Measurements from ENCODE around the gene AARS2.

The AARS2 gene

DNA sequence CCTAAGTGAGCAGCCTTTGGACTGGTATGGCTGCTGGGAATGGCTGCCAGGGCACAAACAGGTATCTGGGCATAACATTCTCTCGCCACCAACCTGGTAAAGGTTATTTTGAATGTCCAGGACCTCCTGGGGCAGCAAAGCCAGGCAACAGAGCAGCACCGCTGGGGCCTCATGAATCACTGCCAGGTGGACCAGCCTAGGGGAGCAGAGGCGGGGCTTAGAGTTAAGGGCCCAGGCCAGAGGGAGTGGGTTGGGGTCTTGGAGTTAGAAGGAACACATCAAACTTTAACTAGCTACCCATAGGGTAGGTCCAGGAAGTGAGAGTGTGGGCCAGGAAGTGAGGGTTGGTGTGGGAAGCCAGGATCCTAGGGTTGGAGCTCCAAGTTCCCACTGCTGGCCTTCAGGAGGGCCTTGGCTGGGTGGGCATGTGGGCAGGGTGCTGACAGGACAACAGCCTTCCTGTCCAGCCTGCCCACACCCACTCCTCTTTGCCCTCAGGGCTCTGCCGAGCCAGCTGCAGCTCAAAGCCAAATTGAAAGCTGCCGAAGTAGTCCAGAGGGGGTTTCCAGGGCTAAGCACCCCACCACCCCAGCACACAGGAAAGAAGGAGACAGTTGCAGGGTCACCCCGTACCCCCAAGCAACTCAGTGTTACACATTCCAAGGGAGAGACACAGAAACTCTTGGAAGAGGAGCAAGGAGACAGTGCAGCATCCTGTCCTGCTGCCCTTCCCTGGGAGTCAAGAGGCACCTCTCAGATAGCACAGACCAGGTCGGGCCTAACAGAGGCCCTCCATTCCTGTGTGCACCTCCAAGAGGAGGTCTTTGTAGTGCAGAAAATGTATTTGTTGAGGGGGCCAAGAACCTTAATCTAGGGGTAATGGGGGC, 50.4 kb downstream of the AARS2 start:
- H3K27ac ChIP-seq: no peak overlapping the region; the same call in 1 of the 2 replicates
- TF ChIP-seq, protein P1, sequence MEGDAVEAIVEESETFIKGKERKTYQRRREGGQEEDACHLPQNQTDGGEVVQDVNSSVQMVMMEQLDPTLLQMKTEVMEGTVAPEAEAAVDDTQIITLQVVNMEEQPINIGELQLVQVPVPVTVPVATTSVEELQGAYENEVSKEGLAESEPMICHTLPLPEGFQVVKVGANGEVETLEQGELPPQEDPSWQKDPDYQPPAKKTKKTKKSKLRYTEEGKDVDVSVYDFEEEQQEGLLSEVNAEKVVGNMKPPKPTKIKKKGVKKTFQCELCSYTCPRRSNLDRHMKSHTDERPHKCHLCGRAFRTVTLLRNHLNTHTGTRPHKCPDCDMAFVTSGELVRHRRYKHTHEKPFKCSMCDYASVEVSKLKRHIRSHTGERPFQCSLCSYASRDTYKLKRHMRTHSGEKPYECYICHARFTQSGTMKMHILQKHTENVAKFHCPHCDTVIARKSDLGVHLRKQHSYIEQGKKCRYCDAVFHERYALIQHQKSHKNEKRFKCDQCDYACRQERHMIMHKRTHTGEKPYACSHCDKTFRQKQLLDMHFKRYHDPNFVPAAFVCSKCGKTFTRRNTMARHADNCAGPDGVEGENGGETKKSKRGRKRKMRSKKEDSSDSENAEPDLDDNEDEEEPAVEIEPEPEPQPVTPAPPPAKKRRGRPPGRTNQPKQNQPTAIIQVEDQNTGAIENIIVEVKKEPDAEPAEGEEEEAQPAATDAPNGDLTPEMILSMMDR (conservative IDR thresholded peaks at IDR 0.05): no peak

DNA sequence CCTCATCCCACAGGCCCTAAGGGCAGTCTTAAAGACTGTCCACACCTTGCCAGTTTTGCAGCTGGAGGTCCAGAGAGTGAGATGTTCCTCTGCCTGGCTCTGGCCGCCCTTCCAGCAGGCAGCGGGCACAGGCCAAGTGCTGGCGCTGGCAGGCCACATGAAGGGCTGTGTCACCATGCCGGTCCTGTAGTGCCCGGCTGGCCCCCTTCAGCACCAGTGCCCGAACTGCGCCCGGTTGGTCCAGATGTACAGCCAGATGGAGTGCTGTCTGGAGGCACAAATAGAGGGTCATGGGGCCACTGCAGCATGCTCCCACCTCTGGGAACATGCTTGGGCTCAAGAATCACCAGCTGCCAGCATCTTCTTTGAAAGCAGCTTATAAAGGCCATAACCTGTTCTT, 51.6 kb downstream of the AARS2 start:
- TF ChIP-seq, protein P1 (conservative IDR thresholded peaks at IDR 0.05): no peak
- H3K27ac ChIP-seq: no peak overlapping the region

DNA sequence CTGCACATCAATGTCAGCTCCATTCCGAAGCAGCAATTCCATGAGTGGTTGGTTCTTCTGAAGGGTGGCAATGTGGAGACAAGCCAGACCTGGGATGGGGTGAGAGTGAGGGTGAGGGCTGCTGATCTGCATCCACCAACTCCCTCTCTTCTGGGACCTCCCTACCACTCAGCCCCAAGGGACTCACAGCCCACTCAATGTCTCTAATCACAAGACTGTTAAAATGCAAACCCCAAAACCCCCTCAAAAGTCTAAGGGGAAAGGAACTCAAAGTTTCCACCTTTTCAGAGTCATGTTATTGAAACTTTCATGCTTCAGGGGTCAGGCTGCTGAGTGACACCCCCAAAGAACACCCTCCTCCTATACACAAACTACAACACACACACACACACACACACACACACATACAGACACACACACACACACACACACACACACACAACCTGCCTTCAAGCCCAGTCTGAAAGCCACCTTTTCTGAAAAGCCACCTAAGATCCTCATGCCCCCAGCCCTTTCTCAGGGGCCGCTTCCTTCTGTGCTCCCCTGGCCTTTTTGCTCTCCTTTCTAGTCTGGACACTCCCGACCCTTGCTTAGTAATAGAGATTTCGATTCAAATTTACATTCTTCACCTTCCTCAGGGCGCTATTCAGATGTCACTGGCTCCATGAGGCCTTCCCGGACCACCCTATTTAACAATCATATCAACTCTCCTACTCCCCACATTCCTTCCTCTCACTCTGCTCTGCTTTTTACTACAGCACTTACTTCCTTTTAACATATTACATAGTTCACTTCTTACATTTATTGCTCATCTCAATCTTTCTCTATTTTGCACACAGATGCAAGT, 52.5 kb downstream of the AARS2 start:
- no peak overlapping the region for H3K27ac ChIP-seq
- TF ChIP-seq, protein P1 (conservative IDR thresholded peaks at IDR 0.05): no peak

DNA sequence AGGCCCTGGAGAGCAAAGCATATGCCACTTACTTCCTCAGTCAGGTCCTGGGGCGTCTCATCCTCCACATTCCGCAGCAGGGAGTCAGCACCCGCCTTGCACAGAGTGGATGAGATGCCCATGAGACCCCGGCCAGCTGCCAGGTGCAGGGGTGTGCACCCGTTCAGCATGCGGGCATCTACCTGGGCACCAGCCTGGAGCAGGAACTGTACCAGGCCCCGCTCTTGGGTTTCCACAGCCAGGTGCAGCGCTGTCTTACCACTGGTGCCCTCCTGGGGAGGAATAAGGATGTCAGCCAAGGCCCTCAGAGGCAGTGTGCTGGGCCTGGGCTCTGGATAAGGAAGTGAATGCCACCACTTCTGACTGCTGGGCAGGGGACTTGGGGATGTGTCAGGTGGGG, 53.1 kb downstream of the AARS2 start:
- TF ChIP-seq, protein P1 (conservative IDR thresholded peaks at IDR 0.05): no peak
- no peak overlapping the region for H3K27ac ChIP-seq

DNA sequence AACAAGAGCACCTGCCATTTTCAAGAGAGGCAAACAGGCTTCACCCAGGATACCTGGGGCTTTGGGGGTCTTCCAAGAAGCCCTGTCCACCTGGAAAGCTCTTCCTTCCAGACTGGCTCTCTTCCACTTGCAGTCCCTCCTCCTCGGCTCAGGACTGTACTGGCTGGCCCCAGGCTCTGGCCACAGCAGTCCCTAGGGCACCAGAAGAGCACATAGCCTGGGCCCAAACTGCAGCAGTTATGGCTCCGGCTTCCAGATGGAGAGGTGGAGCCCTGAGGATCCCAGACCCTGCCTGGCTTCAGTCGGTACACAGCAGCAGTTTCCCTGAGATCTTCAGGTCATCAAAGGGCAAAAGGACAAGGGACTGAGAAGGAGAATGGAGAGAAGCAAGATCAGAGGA, 54.2 kb downstream of the AARS2 start:
- H3K27ac ChIP-seq: no peak overlapping the region

DNA sequence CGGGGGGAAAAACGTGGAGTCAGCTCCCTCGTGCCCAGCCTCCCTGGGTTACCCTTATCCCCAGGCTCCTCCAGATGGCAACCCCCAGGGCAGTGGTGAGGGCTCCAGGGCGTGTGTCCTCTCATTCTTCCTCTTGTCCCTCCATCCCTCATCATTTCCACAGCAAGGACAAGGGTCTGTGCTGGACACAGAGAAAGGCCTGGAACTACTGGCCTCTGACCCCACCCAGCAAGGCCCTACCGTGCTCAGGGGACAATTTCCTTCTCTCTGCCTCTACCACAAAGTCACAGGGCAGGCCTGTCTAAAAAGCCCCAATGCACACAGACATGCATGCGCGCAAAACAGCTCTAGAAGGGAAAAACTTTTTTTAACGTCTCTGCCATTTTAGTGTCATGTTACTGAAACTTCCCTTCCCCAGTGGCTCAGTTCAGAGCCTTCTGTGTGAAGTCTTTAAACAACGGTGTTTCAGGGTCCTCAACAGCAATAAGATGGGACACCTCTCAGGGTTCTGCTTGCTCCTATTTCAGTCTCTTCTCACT, 54.8 kb downstream of the AARS2 start:
- TF ChIP-seq, protein P1 (conservative IDR thresholded peaks at IDR 0.05): no peak
- peak overlapping the region; percentile 95; the same call in 1 of the 2 replicates for H3K27ac ChIP-seq

More for the DNA sequence above, 54.2 kb downstream of the AARS2 start:
- TF ChIP-seq, protein P1 (conservative IDR thresholded peaks at IDR 0.05): no peak

All from VCaP (cell line).